D721Med (cell line): ENCODE measurements around the gene EGFLAM.

Source experiments
- DNase-seq: peaks from one replicate; pipeline ENCODE4 v3.0.0; 2011; ENCODE audit warnings: low spot score; ENCODE audit not compliant: insufficient read length
- FAIRE-seq: peaks from 2 replicates; lab custom pipeline; 2011; peaks lifted over from hg19 to GRCh38; lab: Jason Lieb, UNC
- CTCF ChIP-seq: IDR thresholded peaks from 2 replicates; pipeline ENCODE4 v1.5.1; 2012; ENCODE audit warnings: mild to moderate bottlenecking, control low read depth; ENCODE audit not compliant: insufficient read depth; ENCODE audit errors: missing control alignments

Gene EGFLAM

GRCh38 chr5:38347896-38348295 lies 89.5 kb downstream of the EGFLAM start:
- no peak for TF ChIP-seq CTCF
- no peak for FAIRE-seq

GRCh38 chr5:38360323-38361061 lies 102.1 kb downstream of the EGFLAM start:
- no peak for FAIRE-seq
- TF ChIP-seq CTCF = no peak
- no peak for DNase-seq

More at GRCh38 chr5:38347896-38348295, 89.5 kb downstream of the EGFLAM start:
- DNase-seq = no peak

- DNase-seq = no peak
- no peak for FAIRE-seq
- TF ChIP-seq CTCF = no peak
These were observed 104.4 kb downstream of the EGFLAM start for GRCh38 chr5:38362713-38363112.

- no peak for DNase-seq
- FAIRE-seq = no peak
- no peak for TF ChIP-seq CTCF
These were observed 106.5 kb downstream of the EGFLAM start for GRCh38 chr5:38364825-38365224.

- DNase-seq = no peak
- no peak for TF ChIP-seq CTCF
- no peak for FAIRE-seq
These were observed 109.1 kb downstream of the EGFLAM start for GRCh38 chr5:38367410-38367809.

- FAIRE-seq = no peak
- DNase-seq = no peak
- no peak for TF ChIP-seq CTCF
These were observed 109.6 kb downstream of the EGFLAM start for GRCh38 chr5:38367966-38368365.

- FAIRE-seq (no peak), DNase-seq (no peak)
- no peak for TF ChIP-seq CTCF
These were observed 111.3 kb downstream of the EGFLAM start for GRCh38 chr5:38369692-38370091.
